ENCODE results near the gene AASDH.

DNA sequence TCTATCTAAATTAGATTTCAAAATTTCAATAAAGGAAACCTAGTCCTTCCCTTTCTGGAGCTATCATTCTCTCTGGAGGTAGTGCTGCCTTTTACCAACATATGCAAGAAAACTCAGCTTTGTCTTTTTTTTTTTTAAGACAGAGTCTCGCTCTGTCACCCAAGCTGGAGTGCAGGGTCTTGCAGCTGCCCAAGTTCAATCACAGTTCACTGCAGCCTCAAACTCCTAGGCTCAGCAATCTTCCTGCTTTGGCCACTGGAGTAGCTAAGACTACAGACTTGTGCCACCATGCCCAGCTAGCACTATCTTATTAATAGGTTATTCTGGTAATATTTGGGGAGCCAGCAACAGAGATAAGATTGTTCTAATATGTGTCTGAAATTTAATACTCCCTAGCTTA is 12.3 kb downstream of the AASDH start:
- TF ChIP-seq, protein P1, sequence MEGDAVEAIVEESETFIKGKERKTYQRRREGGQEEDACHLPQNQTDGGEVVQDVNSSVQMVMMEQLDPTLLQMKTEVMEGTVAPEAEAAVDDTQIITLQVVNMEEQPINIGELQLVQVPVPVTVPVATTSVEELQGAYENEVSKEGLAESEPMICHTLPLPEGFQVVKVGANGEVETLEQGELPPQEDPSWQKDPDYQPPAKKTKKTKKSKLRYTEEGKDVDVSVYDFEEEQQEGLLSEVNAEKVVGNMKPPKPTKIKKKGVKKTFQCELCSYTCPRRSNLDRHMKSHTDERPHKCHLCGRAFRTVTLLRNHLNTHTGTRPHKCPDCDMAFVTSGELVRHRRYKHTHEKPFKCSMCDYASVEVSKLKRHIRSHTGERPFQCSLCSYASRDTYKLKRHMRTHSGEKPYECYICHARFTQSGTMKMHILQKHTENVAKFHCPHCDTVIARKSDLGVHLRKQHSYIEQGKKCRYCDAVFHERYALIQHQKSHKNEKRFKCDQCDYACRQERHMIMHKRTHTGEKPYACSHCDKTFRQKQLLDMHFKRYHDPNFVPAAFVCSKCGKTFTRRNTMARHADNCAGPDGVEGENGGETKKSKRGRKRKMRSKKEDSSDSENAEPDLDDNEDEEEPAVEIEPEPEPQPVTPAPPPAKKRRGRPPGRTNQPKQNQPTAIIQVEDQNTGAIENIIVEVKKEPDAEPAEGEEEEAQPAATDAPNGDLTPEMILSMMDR (conservative IDR thresholded peaks at IDR 0.05) = no peak
- TF ChIP-seq EZH2 (IDR thresholded peaks at IDR 0.05; ENCODE audit: low read depth) = no peak
